Activated CD8-positive, alpha-beta memory T cell treated with anti-CD3 and anti-CD28 coated beads for 24 hours (primary cell): Measurements from ENCODE around the gene BICRA.

ENCODE experiments used
- DNase-seq: peaks from one replicate; pipeline ENCODE4 v3.0.0-alpha.2; 2020

BICRA gene

DNA sequence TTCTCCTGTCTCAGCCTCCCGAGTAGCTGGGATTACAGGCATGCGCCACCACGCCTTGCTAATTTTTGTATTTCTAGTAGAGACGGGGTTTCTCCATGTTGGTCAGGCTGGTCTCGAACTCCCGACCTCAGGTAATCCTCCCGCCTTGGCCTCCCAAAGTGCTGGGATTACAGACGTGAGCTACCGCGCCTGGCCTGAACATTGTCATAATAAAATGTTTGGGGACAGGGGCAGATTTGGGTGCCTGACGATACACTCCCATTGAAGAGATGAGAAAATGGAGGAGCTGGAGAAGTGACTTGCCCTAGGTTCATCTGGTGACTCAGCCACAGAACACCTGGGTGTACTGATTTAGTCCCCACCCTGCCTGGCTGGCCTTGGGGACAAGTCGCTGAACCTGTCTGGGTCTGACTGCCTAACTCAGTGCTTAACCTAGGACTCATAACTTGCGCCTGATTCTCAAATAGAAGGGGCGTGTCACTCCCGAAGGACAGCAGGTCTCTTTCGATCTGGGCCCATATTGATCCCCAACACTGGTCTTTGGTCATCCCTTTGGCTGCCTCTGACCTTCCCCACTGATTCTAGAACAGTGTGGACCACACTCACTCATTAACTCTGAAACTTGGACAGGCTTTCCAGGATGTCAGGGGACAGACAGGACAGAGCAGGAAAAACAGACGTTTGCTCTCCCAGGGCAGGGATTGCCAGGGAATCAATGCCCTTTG, 7.6 kb upstream of the BICRA start:
- no peak for DNase-seq

DNA sequence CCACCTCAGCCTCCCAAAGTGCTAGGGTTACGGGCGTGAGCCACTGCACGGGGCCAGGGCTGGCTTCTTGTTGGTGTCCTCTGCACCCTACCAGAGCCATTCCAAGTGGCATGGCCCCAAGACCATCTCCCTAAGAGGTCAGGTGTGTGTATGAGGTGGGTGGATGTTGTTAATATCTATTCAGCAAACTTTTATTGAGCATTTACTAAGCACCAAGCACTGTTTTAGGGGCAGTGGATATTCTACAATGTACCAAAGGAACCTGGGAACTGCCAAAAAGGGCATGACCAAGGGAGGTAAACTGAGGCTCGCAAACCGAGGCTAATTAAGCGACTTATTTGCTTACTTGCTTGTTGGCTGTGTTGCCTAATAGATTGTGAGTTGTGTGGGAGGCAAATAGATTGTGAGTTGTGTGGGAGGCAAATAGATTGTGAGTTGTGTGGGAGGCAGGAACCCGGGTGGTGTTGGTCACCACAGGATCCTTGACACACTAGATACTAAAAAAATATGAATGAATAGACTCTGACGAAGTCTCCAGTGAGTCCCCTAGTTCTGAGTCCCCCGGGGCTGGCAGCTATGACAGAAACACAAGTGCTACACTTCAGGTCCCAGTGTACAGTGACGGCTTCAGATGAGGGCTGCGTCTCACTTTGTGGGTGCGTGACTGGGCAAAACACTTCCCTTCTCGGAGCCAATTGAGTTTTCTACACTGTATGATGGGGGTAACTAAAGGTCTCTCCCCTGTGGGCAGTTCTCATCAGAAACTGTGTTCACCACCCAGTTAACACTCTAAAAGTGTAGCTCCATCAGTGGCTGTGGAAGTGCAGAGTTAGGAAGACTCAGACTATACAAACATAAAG, 5.0 kb upstream of the BICRA start:
- DNase-seq = no peak

DNA sequence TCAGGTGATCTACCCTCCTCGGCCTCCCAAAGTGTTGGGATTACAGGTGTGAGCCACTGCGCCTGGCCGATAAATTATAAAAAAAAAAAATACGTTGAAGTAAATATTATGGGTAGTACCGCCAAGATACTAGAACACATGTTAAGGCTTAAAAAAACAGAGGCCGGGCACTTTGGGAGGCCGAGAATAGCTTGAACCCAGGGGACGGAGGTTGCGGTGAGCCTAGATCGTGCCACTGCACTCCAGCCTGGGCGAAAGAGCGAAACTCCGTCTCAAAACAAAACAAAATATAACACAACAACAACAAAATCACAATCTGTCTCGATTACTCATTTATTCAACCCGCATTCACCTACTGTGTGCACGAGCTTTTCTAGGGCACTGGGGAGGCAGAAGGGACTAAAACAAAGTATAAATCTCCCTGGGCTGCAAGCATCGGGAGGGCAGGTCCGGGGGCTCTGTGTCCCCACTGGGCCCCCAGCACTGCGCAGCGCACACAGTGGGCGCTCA, 1.3 kb upstream of the BICRA start:
- DNase-seq = no peak

DNA sequence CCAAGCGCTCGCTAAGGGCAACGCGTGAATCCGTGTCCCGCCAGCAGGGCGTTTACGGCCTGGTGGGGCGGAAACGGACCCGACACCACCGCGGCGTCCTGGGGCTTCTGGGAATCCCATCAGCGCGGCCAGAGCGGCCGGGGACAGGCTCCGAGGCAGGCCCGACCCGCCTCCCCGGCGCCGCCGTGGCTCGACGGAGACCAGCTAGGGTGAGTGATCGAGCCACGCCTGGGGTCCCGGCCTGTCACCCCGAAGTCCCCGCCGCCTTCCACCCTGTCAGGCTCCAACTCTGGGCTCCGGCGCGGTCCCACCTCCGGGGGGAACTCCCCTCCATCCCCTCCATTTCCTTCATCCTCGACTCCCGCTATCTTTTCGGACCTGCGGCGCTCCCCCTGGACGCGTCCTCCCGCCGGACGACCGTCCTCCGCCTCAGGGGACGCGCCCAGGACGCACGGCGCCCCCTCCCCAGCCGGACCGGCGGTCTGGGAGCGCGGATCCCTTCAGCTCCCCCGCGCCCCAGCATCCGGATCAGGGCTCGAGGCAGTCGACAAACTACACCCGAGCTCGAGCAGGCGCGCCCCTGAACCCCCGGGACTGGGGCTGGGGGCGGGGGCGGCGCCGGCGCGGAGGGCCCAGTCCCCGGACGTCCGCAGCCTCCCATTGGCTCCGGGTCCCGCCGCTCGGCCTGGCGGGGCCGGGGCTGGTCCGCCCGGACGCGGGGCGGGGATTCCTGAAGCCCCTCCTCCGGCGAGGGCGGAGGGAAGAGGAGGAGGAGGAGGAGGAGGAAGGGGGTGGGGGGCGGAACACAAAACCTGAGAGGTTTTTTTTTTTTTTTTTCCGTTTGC, 638 bp upstream of the BICRA start:
- DNase-seq = peak; percentile 99

GRCh38 chr19:47609906-47610894, 1.3 kb downstream of the BICRA start:
- DNase-seq = peak; percentile 71

GRCh38 chr19:47610902-47611301, 2.0 kb downstream of the BICRA start:
- DNase-seq = no peak

DNA sequence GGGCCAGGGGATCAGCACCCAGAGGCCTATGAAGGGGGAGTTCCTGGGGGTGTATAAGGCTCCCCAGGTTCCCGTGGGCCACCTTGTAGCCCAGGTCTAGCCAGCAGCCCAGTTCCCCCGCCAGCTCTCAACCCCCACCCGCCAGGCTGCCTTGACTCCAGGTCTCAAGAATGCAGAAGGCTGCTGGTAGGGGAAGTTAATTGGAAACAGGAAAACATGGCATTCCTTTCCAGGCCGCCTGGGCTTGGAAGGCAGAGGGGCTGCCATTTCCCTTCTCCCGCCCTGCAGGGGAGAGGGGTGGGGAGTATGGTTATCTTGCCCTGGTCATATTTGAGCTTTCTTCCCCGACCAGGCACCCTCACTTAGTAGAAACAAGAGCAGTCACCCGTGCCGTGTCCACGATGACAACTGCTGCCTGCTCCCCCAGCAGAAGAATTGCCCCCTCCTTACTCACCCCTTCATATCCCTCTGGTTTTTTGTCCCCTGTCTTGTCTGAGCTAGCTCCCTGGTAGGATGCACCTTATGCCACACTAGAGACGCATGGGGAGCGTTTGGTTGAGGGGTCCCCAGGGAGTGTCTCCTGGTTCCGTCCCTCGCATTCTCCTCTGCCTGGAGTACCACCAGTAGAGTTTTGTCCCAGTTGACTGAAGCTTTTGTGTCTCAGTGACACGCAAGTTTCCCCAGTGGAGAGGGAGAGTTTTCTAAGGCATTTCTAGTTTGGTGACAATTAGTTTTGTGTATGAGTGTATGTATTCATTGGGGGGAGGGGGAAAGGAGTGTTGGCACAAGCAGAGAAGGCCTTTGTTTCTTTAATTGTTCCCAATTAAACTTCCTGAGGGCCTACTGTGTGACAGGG, 4.5 kb downstream of the BICRA start:
- DNase-seq = no peak

DNA sequence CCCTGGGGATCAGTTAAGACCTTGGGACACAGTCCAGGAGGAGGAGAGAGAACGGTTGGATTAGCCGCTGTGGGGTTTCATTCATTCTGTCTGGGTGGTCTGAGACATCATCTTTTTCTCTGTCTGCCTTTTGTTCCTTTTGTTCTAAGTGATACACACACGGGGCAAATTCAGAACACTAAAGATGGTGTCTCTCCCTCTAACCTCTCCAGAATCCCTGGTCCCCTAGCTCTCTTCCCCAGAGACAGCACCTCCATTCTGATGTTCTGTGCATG, 5.0 kb downstream of the BICRA start:
- no peak for DNase-seq

GRCh38 chr19:47614559-47614958, 5.6 kb downstream of the BICRA start:
- DNase-seq = no peak

DNA sequence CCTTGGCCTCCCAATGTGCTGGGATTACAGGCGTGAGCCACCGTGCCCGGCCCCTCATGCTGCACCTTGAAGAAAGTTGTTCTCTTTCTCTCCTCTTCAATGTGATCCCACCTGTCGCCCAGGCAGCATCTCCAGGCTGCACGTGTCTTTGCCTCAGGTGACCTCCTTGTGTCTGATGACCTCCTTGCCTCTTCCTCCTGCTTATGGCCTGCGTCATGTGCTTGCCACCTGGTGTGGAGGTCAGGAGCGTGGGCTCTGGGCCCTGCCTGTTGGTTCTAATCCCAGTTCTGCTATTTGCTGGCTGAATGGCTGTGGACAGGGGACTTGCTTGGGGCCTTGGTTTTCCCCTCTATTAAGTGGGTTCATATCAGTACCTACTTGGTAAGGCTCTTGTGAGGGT, 6.3 kb downstream of the BICRA start:
- no peak for DNase-seq

DNA sequence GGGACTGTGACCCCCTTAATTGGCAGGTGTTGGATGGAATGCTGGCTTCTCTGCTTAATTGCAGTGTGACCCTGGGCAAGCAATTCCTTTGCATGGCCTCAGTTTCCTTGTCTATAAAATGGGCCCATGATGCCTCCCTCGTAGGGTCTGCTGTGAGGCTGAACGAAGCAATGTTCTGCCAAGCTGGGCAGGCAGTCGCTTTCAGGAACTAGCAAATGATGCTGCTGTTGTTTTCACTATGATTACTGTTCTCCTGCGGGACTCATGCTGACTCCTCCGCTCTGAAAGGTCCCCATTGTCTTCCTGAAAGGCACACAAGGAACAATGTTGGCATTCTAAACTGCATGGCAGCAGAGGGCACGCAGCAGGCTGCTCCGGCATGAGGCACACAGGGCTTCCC, 6.8 kb downstream of the BICRA start:
- DNase-seq = no peak

- no peak for DNase-seq
Observed at GRCh38 chr19:47618771-47619170, 9.8 kb downstream of the BICRA start.

DNA sequence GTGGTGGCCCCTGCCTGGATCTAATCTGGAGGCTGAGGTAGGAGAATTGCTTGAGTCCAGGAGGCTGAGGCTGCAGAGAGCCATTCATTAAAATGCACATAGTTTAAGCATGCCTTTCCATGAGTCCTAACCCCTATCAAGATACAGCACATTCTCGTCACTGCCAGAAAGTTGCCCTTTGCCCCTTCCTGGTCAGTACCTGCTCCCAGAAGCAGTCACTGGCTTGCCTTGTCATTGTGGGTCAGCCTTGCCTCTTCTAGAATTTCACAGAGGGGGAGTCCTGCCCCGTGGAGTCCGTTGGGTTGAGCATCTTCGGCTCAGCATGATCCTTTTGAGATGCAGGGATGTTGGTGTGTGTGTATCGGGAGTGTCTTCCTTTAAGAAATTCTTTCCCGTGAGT, 10.8 kb downstream of the BICRA start:
- no peak for DNase-seq

- DNase-seq = no peak
Observed at GRCh38 chr19:47623151-47623920, 14.4 kb downstream of the BICRA start.

DNA sequence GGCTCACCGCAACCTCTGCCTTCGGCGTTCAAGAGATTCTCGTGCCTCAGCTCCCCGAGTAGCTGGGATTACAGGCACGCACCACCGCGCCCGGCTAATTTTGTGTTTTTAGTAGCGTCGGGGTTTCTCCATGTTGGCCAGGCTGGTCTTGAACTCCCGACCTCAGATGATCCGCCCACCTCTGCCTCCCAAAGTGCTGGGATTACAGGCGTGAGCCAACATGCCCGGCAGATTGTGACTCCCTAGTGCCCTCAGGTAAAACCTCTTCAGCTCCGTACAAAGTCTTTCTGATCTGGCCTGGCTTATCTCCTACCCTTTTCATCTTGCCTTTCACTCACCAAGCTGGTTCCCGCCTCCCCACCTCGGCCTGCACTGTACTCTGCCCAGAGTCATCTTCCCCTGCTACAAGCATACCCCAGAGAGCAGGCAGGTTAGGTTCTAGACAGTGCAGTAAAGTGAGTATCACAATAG, 15.0 kb downstream of the BICRA start:
- no peak for DNase-seq

DNA sequence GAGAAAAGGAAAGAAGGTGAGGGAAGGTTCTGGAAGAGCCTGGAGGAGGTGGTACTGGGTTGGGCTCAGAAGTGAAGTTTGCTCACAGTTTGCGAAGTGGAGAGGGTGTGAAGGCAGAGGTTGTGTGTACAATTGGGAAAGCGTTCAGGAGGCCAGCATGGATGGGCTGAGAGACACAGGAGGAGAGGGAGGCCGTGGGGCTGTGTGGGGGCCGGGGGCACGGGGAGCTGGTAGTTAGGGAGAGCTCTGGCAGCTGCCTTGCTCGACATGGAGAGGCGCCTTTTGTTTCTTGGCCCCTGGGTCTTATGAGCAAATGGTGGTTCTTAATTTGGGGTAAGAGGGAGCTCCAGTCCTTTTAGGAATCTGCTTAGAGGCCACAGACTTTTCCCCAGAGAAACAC, 16.7 kb downstream of the BICRA start:
- DNase-seq = no peak

DNA sequence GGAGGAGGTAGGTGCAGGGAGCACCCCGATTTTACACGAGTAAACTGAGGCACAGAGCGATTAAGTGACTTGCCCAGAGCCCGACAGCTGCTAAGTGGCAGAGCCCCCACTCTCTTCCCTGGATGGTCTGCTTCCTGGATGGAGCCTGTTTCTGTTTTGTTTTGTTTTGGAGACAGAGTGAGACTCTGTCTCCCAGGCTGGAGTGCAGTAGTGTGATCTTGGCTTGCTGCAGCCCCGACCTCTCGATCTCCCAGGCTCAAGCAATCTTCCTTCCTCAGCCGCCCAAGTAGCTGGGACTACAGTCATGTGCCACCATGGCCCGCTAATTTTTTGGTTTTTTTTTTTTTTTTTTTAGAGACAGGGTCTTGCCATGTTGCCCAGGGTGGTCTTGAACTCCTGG, 17.3 kb downstream of the BICRA start:
- DNase-seq = no peak

DNA sequence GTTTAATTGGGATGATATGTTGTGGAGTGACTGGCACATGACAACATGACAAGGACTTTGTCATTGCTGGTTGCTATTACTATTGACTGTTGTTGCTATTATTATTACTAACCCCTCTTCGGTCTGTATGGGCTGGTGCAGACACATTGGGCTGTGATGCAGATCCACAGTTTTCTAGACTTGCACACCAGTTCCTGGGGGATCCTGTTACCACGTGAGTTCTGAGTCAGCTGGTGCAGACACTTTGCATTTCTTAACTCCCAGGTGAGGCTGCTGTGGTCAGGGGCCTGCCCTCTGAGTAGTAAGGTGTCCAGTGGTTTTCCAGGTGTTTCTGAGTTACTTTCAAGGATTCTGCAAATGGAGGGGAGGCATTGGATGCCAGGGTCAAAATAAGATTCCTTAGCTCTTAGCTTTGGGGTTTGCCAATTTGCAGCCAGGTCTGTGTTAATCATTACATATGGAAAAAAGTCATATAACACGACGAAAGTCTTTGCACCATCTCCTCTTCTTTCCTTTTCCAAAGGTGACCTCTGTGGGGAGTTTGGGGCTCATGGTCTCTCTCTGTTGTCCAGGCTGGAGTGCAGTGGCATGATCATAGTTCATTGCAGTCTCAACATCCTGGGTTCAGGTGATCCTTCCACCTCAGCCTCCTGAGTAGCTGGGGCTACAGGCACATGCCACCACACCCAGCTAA, 19.3 kb downstream of the BICRA start:
- no peak for DNase-seq

GRCh38 chr19:47630594-47630993, 21.7 kb downstream of the BICRA start:
- no peak for DNase-seq
